GM13976 (cell line): ENCODE data around the gene ZNF331.
"Not testable (repeated sequence)": the region's sequence is repeated elsewhere in the genome, so short reads cannot be mapped to it uniquely, and the experiment has no call there.

ENCODE experiments used
- DNase-seq: peaks from one replicate; pipeline ENCODE4 v3.0.0; 2012; ENCODE audit warnings: low spot score
- in situ Hi-C: fragments of 300-500 bp; cut with MboI; formaldehyde crosslinking; loops from one replicate; pipeline ENCODE4 v1.12.0; 2022; ENCODE audit warnings: low sequenced_read_pairs, mixed read lengths, inconsistent platforms; ENCODE audit not compliant: unreplicated experiment
- TF ChIP-seq, protein P1 (sequence below): IDR thresholded peaks from 2 replicates; pipeline ENCODE4 v1.5.1; 2012; ENCODE audit warnings: borderline replicate concordance, mild to moderate bottlenecking; ENCODE audit not compliant: insufficient read depth; ENCODE audit errors: extremely low read depth, missing control alignments, control extremely low read depth

The ZNF331 gene

DNA sequence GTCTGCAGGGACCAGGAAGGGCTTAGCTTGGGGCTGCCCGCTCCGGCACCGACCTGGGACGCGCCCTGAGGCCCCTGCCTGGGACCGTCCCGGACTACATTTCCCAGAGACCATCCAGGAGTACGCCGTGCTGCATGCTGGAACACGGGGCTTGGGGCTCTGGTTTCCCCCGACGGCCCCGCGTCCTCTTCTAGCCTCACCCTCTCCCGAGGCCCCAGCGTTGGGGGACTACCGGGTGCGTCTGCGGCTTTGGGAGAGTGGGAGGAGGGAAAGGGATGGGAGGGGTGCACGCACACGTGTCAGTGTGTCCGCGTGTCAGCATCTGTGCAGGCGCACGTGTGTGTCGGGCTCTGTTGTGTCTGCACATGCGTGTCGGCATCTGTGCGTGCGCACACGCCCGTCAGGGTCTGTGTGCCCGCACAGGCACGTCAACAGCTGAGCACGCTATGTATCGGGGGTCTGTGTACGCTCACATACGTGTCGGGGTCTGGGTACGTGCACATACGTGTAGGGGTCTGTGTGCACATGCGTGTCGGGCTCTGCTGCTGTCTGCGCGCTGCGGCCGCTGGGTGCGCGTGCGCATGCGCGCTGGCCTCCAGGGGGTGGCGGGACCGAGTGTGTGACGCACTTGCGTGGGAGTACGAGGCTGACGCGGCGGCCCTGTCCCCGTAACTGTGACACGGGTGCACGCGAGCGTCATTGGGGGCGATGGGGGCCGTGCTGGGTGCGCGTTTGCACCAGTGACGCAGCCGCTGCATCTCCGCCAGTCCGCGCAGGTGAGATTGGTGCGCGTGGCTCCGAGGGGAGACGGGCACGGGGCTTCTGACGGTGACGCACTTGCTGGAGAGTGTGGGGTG is at the start of gene ZNF331:
TSS of gene ZNF331 (plus strand) at position 625 of the 857 bp plus-strand sequence. CDS start 31,232 bp downstream, outside the sequence.
- in situ Hi-C loops: no loop called here
- TF ChIP-seq, protein P1, sequence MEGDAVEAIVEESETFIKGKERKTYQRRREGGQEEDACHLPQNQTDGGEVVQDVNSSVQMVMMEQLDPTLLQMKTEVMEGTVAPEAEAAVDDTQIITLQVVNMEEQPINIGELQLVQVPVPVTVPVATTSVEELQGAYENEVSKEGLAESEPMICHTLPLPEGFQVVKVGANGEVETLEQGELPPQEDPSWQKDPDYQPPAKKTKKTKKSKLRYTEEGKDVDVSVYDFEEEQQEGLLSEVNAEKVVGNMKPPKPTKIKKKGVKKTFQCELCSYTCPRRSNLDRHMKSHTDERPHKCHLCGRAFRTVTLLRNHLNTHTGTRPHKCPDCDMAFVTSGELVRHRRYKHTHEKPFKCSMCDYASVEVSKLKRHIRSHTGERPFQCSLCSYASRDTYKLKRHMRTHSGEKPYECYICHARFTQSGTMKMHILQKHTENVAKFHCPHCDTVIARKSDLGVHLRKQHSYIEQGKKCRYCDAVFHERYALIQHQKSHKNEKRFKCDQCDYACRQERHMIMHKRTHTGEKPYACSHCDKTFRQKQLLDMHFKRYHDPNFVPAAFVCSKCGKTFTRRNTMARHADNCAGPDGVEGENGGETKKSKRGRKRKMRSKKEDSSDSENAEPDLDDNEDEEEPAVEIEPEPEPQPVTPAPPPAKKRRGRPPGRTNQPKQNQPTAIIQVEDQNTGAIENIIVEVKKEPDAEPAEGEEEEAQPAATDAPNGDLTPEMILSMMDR: no peak
- DNase-seq: peak; percentile 88

DNA sequence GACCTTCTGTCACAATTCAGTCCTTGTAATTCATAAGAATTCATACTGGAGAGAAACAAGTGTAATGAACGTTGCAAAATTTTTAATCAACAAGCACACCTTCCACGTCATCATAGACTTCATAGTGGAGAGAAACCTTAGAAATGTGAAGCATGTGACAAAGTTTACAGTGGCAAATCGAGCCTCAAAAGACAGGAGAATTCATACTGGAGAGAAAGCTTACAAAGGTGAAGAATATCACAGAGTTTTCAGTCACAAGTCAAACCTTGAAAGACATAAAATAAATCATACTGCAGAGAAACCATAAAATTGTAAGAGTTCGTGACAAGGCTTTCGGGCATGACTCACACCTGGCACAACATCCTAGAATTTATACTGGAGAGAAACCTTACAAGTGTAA is 45.8 kb upstream of the ZNF331 start:
- DNase-seq: no peak
- in situ Hi-C loops: no loop called here
- TF ChIP-seq, protein P1: no peak

DNA sequence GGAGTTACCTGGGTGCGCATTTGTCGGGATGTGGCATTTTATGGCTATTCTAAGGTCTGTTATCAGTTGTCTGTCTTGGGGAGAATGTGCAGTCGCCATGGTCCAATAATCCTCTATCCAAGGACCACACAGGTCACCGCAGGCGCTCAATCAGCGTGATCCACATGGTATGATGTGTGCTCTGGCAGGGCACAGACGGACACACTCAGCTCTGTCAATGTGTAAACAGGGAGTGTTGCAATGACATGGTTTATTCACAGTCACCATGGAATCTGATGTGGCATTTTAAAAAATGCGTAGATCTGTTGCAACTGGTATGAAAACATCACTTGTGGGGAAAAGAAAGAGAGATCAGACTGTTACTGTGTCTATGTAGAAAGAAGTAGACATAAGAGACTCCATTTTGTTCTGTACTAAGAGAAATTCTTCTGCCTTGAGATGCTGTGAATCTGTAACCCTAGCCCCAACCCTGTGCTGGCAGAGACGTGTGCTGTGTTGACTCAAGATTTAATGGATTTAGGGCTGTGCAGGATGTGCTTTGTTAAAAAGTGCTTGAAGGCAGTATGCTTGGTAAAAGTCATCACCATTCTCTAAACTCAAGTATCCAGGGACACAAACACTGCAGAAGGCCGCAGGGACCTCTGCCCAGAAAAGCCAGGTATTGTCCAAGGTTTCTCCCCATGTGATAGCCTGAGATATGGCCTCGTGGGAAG is 40.5 kb upstream of the ZNF331 start:
- DNase-seq, in situ Hi-C loops: not testable (repeated sequence)

DNA sequence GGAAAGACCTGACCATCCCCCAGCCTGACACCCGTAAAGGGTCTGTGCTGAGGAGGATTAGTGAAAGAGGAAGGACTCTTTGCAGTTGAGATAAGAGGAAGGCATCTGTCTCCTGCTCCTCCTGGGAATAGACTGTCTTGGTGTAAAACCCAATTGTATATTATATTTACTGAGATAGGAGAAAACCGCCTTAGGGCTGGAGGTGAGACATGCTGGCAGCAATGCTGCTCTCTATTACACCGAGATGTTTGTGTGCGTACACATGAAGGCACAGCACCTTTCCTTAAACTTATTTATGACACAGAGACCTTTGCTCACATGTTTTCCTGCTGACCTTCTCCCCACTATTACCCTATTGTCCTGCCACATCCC is 39.9 kb upstream of the ZNF331 start:
- in situ Hi-C loops: not testable (repeated sequence)

DNA sequence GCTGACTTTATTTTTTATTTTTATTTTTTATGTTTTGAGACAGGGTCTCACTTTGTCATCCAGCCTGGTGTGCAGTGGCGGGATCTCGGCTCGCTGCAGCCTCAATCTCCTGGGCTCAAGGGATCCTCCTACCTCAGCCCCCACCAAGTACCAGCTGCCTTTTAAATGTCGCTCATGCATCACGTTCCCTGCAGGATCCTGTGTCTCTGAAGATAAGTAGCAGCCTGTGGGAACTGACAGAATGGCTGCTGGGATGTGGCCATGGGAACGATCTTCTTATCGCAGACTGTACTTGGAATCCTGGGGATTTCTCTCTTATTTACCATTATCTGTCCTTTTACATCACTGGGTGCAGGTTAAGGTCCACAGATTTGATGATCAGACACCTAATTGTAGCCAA is 34.8 kb upstream of the ZNF331 start:
- DNase-seq, in situ Hi-C loops: not testable (repeated sequence)

More for the DNA sequence above, 39.9 kb upstream of the ZNF331 start:
- not testable (repeated sequence) for DNase-seq

DNA sequence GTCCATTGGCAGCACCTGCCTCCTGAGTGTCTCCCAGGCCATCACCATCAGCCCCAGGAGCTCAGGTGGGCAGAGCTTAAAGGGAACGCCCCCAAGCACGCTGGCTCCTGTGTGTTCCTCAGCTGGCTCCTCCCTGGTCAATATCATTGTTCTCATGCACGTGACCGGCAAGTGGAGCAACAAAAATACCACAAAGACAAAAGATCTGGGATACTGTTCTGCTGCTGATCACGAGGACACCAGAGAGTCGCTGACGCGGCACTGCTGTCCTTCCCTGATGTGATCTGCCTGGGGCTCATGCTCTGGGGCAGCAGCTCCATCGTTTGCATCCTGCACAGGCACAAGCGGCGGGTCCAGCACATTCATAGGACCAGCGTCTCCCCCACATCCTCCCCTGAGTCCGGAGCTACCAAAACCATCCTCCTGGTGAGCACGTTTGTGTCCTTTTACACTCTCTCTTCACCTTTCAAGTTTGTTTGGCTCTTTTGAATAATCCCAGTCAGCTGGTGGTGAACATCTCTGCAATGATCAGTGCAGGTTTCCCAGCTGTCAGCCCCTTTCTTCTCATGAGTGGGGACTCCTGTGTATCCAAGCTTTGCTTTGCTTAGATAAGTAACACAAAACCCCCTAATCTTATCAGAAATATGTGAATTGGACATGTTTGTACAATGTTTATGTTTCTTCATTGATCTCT is 34.1 kb upstream of the ZNF331 start:
- in situ Hi-C loops, DNase-seq: not testable (repeated sequence)

DNA sequence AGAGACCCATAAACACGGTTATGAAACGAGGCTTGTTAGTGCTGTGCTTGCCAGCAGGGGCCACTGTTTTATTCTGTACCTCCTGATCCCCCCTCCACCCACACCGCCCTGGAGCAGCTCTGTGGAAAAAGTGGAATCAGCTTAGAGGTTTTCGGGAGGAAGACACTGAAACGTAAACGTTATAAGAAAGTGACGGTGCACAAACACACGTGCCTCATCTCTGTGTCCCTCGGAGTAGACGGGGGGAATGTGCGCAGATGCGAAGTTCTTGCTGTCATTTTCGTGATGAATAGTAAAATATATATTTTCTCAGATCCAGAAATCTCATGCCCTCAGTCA is 33.6 kb upstream of the ZNF331 start:
- in situ Hi-C loops, DNase-seq: not testable (repeated sequence)

DNA sequence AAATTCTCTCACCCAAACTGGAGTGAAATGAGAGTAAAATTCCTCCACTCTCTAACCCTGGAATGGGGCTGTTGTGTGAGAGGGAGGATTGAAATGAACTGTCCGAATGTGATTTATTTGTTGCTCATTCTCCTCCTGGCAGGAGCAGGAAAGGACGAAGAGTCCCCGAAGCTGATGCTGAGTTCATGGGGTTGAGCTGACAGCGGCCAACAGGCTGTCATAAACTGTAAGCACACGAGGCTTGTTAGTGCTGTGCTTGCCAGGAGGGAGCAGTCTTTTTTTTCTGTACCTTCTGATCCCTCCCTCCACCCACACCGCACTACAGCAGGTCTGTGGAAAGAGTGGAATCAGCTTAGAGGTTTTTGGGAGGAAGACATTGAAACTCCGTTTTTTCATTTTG is 33.1 kb upstream of the ZNF331 start:
- TF ChIP-seq, protein P1: no peak
- DNase-seq: no peak
- in situ Hi-C loops: no loop called here

DNA sequence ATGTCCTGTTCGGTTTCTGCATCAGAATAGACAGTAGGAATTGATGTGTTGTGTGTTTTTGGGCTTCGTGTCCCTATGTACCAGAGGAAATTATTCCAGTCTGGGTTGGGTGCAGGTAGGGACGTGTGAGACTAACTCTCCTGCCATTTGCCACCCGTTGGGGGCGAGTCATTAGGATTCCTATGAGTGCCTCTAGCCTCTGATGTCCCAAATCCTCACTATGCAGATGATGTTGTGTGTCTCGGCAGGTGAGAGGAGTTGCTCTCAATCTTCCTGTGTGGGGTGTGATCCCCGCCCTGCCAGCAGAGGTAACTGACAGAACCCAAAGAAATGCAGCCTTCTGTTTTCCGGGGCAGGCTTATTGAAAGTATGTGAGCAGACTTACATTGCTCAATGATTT is 31.2 kb upstream of the ZNF331 start:
- TF ChIP-seq, protein P1: no peak
- in situ Hi-C loops: no loop called here
- no peak for DNase-seq
